Activated naive CD8-positive, alpha-beta T cell treated with anti-CD3 and anti-CD28 coated beads, Interleukin-2, amount 50 U/mL, for 24 hours (primary cell): ENCODE data around the gene TMEM53.
A peak's percentile ranks its signal among the peaks of the same experiment; 100 is the strongest.

ENCODE experiments used
- ATAC-seq: fragments of 150-1000 bp; cut with Tn5 transposase; one replicate; pipeline ENCODE4 v1.10.0; 2021
- DNase-seq: peaks from one replicate; pipeline ENCODE4 v3.0.0; 2021
- H3K27ac Mint-ChIP-seq: one replicate; pipeline ENCODE4 v1.8.0; 2021; ENCODE audit warnings: mild to moderate bottlenecking, mixed read lengths
- H3K27me3 Mint-ChIP-seq: one replicate; pipeline ENCODE4 v1.8.0; 2021; ENCODE audit warnings: mixed read lengths
- H3K36me3 Mint-ChIP-seq: one replicate; pipeline ENCODE4 v1.8.0; 2021; ENCODE audit warnings: low read depth, mixed read lengths
- H3K4me1 Mint-ChIP-seq: one replicate; pipeline ENCODE4 v1.8.0; 2021; ENCODE audit warnings: mixed read lengths
- H3K4me3 Mint-ChIP-seq: one replicate; pipeline ENCODE4 v1.8.0; 2021; ENCODE audit warnings: mild to moderate bottlenecking, moderate library complexity, mixed read lengths
- H3K9me3 Mint-ChIP-seq: one replicate; pipeline ENCODE4 v1.8.0; 2021; ENCODE audit warnings: mixed read lengths

The TMEM53 gene

DNA sequence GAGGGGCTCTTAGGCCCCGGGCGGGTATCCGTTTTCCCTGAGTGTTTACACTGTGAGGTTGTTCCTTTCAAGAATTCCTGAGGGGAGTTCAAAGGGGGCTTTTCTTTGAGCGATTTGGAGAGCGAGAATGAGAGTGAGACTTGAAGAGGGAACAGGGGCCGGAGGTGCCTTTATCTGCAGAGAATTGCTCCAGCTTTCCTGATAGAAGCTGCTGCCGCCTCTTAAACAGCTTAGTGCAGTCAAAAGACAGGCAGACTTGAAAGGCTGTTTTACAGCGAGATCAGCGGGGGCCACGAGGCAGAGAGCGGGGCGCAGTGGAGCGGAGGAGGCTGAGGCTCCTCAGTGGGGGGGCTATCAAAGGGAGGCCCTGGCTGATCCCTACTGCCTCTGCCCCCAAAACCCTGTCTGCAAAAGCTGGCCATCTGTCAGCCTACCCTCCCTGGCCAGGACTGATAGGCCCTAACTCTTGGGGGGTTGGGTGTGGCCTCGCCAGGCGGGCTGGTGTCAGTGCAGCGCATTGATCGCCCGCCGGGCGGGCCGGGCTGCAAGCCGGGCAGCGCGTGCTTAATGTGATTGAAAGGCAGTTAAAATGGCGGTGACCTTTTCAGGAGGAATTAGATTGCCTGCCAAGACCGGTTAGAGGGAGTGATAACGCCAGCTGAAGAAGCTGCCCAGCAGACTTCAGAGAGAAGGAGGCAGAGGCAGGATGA lies 36.4 kb downstream of the TMEM53 start:
- no peak for ATAC-seq
- H3K27ac Mint-ChIP-seq: no peak overlapping the region
- DNase-seq: no peak
- peaks cover 30% of the 10 kb centered on the region for H3K36me3 Mint-ChIP-seq
- H3K4me3 Mint-ChIP-seq: no peak overlapping the region
- H3K9me3 Mint-ChIP-seq: no peaks in the 10 kb centered on the region
- peaks cover 26% of the 10 kb centered on the region for H3K4me1 Mint-ChIP-seq
- no peaks in the 10 kb centered on the region for H3K27me3 Mint-ChIP-seq

DNA sequence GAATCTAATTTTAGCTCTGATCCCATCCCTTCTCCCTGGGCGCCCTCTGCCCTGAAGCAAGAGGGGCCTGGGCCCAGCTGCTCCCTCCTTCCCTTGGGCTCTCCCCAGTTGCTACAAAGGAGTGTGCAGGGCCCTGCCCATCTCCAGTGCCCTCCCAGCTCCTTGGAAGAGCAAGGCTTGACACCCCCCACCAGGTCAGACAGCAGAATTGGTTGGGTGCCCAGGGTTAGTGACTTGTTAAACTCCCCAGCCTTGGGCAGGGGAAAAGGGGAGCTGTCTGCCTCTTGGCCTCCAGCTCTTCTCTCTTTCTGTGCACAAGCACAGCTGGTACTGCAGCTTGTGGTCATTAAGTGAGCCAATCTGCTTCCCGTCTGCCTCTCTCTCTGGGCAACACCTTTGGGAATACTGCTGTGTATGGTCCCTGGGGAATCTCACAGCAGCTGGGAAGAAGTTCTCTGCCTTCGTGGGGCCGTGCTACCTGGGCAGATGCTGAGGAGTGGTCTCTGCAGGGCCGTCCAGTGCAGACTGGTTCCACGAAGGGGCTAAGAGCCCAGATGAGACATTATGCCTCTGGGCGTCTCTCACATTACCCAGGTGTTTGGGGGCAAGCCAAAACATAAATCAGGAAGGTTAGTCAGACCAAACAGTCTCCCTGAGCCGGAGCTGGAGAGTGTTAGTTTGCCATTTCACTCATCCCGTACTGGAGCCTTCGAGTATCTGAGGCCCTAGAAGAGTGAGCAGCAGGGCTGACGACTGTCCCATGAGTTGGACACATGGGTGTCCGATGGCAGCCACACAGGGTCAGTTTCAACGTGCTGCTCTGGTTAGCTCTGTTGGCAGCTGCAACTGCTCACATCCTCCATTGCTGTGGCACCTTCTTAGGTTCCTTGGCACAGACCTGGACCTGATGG lies 37.3 kb downstream of the TMEM53 start:
- Mint-ChIP-seq H3K36me3 (peaks cover 30% of the 10 kb centered on the region), H3K27me3 (no peaks in the 10 kb centered on the region), H3K4me1 (peaks cover 25% of the 10 kb centered on the region), H3K9me3 (no peaks in the 10 kb centered on the region), H3K4me3 (no peak overlapping the region), H3K27ac (no peak overlapping the region)
- DNase-seq (no peak), ATAC-seq (no peak)

DNA sequence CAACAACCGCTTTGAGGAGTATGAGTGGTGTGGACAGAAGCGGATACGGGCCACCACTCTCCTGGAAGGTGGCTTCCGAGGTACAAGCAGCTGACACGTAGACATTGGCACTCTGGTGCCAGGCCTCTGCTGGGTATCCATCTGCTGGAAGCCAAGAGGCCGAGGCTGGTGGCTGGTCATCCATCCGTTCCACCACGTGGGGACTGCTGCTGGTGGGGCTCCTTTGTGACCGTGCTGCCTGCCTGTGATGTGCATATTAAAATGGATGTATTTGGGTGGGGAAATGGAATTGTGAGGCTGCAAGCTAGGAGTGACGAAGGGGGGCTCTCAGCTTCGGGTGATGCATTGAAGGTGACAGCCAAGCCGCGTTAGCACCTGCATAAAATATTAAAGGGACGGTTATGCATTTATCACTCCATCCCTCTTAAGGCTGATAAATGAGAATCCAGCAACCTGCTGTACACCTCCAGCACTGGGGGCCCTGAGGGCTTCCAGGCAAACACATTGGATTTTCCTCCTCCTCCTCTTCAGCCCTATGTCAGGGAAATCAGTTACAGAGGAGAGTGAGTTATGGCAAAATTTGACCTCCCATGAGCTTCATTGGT lies 38.1 kb downstream of the TMEM53 start:
- Mint-ChIP-seq H3K27ac (no peak overlapping the region), H3K9me3 (no peaks in the 10 kb centered on the region), H3K4me3 (no peak overlapping the region), H3K4me1 (peaks cover 27% of the 10 kb centered on the region), H3K36me3 (peaks cover 30% of the 10 kb centered on the region), H3K27me3 (no peaks in the 10 kb centered on the region)
- DNase-seq (no peak), ATAC-seq (no peak)

DNA sequence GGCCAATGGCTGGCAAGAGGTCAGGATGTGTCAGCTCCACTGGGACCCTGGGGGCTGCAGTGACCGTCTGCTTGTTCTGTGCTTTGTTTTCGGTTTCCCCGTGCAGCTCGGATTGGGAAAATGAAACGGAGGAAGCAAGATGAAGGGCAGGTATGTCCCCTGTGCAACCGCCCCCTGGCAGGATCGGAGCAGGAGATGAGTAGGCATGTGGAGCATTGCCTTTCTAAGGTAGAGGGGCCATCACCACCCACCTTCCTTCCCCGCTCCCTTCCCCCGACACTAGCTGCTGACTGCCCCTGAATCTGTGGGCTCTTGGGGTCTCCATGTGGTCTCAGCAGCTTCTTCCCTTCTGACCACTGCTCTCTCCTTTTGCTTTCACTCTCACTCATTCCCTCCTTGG lies 38.8 kb downstream of the TMEM53 start:
- ATAC-seq: no peak
- Mint-ChIP-seq H3K9me3 (peaks cover 6% of the 10 kb centered on the region), H3K4me1 (peaks cover 35% of the 10 kb centered on the region), H3K27me3 (no peaks in the 10 kb centered on the region), H3K4me3 (no peak overlapping the region), H3K27ac (no peak overlapping the region), H3K36me3 (peaks cover 28% of the 10 kb centered on the region)
- no peak for DNase-seq

DNA sequence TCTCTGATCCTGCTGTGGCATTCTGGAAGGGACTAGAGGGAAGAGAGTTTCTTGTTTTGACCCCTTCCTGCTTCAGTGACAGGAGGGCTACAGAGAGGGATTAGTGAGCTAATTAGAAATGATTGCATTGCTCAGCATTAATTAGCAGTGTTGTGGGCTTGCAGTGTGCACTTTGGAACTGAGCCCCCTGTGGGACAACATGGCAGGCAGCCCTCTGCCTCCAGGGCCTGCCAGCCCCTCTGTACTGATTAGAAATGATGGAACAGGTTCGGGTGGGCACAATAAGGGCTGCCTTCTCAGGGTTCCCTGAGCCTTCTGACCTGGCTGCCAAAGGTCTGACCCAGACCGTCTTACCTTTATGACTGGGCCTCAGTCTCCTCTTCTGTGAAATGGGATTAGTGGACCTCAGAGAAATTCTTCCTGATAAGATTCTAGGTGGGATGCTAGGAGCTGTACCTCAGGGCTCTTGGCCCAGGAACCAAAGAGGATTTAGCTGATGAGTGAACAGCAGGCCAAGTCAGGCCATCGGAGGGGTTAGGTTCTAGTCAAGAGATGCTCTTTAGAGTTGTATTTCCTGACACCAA lies 39.6 kb downstream of the TMEM53 start:
- Mint-ChIP-seq H3K9me3 (peaks cover 6% of the 10 kb centered on the region), H3K36me3 (peaks cover 28% of the 10 kb centered on the region), H3K4me3 (no peak overlapping the region), H3K27ac (peak overlapping the region; percentile 60), H3K4me1 (peaks cover 36% of the 10 kb centered on the region), H3K27me3 (no peaks in the 10 kb centered on the region)
- DNase-seq (no peak), ATAC-seq (no peak)

DNA sequence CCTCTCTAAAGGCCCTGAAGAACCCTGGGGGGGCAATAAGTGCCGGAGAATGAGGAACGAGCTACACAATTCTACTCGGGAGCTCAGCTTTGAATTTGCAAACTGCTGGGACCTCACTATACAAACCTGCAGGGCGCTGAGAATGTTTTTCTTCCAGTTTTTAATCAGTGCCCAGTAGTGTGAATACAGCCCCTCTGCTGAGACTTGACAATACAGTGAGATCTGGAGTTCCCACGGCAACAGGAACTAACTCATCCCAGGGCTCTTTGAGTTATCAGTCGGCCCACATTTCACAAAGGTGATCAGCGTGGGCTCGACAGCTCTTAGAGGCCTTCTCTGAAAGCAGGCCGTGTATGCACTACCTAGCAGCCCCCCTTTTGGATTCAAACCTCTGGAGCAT lies 41.7 kb downstream of the TMEM53 start:
- H3K36me3 Mint-ChIP-seq: peaks cover 16% of the 10 kb centered on the region
- H3K9me3 Mint-ChIP-seq: peaks cover 6% of the 10 kb centered on the region
- no peak for ATAC-seq
- peak overlapping the region; percentile 85 for H3K4me3 Mint-ChIP-seq
- H3K4me1 Mint-ChIP-seq: peaks cover 36% of the 10 kb centered on the region
- DNase-seq: no peak
- no peaks in the 10 kb centered on the region for H3K27me3 Mint-ChIP-seq
- peak overlapping the region; percentile 95 for H3K27ac Mint-ChIP-seq

DNA sequence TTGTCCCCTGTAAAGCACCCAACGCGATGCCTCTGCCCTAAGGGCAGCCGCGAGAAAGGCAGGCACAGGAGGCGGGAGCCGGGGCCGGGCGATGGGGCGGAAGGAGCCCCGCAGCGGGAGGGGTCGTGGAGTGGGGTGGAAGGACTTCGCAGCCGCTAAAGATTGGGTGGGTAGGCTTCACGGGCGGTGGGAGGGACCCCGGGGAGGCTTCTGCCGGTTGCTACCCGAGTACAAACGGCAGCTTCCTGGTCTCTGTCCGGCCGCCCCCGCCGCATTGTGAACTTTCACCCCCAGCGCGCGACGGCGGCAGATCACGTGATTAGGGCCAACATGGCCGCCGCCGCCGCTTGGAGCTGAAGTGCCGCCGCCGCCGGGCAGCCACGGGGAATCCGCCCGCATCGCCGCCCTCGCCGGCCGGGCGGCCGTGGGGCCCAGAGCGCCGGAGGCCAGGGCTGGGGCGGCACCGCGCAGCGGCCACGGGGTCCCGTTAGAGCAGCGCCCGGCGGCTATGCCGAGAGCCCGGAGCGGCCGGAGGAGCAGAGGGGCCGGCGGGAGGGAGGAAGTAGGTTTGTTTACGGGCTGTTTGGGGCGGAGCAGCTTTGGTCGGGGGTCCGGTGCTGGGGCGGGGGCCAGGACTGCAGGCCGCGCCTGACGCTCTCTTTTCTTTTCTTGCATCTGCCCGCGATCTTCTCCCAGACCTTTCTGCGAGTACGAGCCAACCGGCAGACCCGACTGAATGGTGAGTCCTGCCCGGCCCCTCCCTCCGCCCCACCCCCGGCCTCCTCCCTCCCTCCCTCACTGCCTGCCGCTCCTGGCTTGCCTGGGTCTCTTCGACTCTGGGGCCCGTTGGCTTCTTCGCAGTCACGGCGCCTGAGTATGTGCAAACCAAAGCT lies 42.4 kb downstream of the TMEM53 start:
- H3K27me3 Mint-ChIP-seq: no peaks in the 10 kb centered on the region
- H3K4me3 Mint-ChIP-seq: peak overlapping the region; percentile 85
- peak overlapping the region; percentile 95 for H3K27ac Mint-ChIP-seq
- ATAC-seq: peak; percentile 85
- peaks cover 16% of the 10 kb centered on the region for H3K36me3 Mint-ChIP-seq
- H3K4me1 Mint-ChIP-seq: peaks cover 36% of the 10 kb centered on the region
- DNase-seq: peak; percentile 92
- peaks cover 6% of the 10 kb centered on the region for H3K9me3 Mint-ChIP-seq

DNA sequence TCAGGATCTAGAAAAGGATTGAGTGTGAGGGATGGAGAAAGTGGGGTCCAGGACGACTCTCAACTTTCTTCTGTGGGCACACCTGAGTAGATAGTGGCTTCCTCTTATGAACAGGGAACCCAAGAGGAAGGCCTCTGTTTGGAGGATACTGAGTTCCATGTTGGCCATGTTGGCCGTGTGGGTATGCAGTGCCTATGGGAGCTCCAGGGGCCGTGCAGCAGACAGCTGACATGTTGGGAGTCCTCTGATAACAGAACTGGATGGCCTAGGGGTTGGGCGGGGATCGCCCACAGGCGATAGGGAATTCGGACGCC lies 43.0 kb downstream of the TMEM53 start:
- ATAC-seq: peak; percentile 2
- DNase-seq: no peak
- no peaks in the 10 kb centered on the region for H3K27me3 Mint-ChIP-seq
- H3K4me3 Mint-ChIP-seq: peak overlapping the region; percentile 85
- H3K4me1 Mint-ChIP-seq: peaks cover 36% of the 10 kb centered on the region
- peak overlapping the region; percentile 95 for H3K27ac Mint-ChIP-seq
- peaks cover 14% of the 10 kb centered on the region for H3K36me3 Mint-ChIP-seq
- peaks cover 6% of the 10 kb centered on the region for H3K9me3 Mint-ChIP-seq

DNA sequence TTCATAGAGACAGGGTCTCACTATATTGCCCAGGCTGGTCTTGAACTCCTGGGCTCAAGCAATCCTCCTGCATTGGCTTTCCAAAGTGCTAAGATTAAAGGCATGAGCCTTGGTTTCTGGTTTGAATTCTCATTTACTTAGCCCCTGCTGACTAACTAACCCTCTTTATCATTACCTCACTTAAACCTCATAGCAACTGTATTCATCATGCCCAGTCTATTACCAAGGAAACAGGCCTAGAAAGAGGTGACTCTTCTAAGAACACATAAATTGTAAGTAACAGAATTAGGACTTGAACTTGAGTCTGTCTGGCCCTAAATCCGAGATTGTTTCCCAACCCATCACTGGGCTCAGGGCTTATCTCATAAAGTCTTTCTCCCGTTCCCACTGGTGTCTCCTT lies 44.2 kb downstream of the TMEM53 start:
- H3K9me3 Mint-ChIP-seq: peaks cover 6% of the 10 kb centered on the region
- H3K36me3 Mint-ChIP-seq: peaks cover 9% of the 10 kb centered on the region
- peak overlapping the region; percentile 85 for H3K4me3 Mint-ChIP-seq

DNA sequence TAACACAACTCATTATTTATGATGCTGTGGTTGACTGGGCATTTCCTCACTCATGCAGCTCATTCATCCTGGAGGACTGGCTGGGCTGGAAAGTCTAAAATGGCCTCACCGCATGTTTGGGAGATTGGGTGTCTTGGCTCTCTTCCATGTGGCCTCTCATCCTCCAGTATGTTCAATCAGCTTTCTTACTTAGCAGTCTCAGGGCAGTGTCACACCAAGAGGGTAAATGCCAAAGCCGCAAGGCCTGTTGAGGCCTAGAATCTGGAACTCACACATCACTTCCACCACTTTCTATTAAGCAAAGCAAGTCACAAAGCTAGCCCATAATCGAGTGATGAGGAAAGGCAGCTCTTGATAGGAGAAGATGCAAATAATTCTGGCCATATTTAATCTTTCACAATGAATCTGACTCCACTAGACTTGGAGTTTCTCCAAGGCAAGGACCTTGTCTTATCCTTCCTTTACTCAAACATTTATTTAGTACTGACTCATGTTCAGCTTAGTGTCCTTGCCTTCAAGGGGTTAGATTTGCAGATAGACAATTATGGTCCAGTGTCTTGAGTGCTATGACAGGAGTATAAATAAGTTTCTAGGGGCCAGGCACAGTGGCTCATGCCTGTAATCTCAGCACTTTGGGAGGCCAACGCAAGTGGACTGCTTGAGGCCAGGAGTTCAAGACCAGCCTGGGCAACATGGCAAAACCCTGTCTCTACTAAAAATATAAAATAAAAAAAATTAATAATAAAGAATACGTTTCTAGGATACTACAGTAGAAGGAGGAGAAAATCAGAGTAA lies 45.1 kb downstream of the TMEM53 start:
- no peak for DNase-seq
- no peaks in the 10 kb centered on the region for H3K27me3 Mint-ChIP-seq
- peaks cover 8% of the 10 kb centered on the region for H3K36me3 Mint-ChIP-seq

More for the DNA sequence above, 44.2 kb downstream of the TMEM53 start:
- no peaks in the 10 kb centered on the region for H3K27me3 Mint-ChIP-seq
- no peak overlapping the region for H3K27ac Mint-ChIP-seq
- no peak for DNase-seq
- no peak for ATAC-seq
- peaks cover 36% of the 10 kb centered on the region for H3K4me1 Mint-ChIP-seq

DNA sequence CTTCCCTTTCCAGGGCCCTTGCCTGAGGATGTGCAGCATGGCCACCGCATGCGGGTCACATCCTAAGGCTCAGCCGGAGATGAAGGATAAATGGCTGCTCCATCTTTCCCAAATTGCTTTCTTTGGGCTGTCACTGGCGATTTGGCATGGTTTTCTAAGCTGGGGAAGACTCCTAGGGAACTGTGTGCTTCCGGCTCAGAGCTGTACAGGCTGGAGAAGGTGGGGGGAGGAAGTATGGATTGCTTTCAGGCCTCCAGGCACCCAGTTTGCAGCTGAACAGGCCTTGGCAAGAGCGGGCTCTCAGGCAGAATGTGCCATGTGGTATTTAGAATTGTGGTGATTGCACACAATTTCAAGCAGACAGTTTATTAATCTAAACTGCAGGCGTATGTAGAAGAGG lies 48.9 kb downstream of the TMEM53 start:
- no peak overlapping the region for H3K27ac Mint-ChIP-seq
- H3K27me3 Mint-ChIP-seq: no peaks in the 10 kb centered on the region
- no peak for ATAC-seq
- H3K4me1 Mint-ChIP-seq: peaks cover under 1% of the 10 kb centered on the region
- no peaks in the 10 kb centered on the region for H3K36me3 Mint-ChIP-seq
- no peak for DNase-seq
- H3K4me3 Mint-ChIP-seq: no peak overlapping the region
- H3K9me3 Mint-ChIP-seq: no peaks in the 10 kb centered on the region

More for the DNA sequence above, 45.1 kb downstream of the TMEM53 start:
- Mint-ChIP-seq H3K4me1 (peaks cover 27% of the 10 kb centered on the region), H3K9me3 (peaks cover 6% of the 10 kb centered on the region), H3K27ac (no peak overlapping the region), H3K4me3 (no peak overlapping the region)
- ATAC-seq: no peak

DNA sequence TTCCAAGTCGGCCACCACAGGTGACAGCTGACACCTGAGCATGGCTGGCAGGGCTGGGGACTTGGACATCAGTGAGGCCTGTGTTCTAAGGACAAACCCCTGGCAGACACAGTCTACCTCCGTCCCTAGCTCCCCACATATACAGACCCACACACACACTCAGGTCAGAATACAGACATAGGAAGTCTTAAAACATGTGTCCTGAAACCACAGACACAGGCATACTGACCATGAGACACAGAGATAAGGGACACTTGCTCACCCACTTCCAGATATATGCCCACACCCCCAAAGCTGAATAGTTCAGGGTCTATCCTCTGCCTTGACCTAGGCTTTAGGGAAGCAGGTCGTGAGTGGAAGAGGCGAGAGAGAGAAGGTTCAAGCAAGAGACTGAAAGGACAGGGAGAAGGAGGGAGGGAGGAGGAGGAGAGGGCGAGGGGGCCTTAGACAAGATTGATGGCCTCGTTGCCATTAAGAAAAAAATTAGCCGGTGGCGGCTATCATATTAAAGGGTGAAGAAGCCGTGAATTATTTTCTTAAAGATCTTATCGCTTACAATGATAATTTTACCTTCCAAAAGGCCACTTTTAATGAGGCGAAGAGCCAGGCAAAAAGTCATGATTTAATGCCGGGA lies 49.9 kb downstream of the TMEM53 start:
- Mint-ChIP-seq H3K27ac (no peak overlapping the region), H3K36me3 (no peaks in the 10 kb centered on the region), H3K4me1 (no peaks in the 10 kb centered on the region), H3K27me3 (no peaks in the 10 kb centered on the region), H3K4me3 (no peak overlapping the region), H3K9me3 (no peaks in the 10 kb centered on the region)
- no peak for DNase-seq
- ATAC-seq: no peak

DNA sequence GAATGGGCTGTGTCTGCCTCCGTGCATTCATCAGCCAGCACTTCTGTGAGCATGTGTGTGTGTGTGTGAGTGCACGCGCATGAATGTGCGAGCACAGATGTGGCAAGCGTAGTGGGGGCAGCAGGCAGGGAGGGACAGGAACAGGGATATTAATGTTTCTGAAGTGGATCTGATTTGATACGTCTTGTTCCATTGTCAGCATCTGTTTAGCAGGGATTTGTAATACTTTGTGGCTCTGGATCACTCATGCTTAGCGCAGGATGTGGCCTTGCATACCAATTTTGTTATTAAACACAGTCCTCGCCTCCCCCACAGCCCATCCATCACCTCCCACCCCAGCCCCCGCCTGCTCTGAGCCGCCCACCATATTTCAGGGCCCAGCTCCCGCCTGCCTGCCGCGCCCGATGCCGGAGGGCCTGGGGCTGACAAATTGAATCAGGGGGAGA lies 52.4 kb downstream of the TMEM53 start:
- DNase-seq (no peak), ATAC-seq (no peak)
- H3K36me3 Mint-ChIP-seq: no peaks in the 10 kb centered on the region
- no peaks in the 10 kb centered on the region for H3K9me3 Mint-ChIP-seq
- no peaks in the 10 kb centered on the region for H3K27me3 Mint-ChIP-seq
- no peak overlapping the region for H3K27ac Mint-ChIP-seq
- H3K4me3 Mint-ChIP-seq: no peak overlapping the region
- no peaks in the 10 kb centered on the region for H3K4me1 Mint-ChIP-seq
